Pulmonary artery endothelial cell (primary cell): Measurements from ENCODE around the gene PFKL. TPM values are rescaled to one million over a fixed set of nuclear protein-coding genes. Genes with fewer than 3 reads are reported as not detected.
A peak's percentile ranks its signal among the peaks of the same experiment; 100 is the strongest.
"Not testable (repeated sequence)": the region's sequence is repeated elsewhere in the genome, so short reads cannot be mapped to it uniquely, and the experiment has no call there.

Source experiments
- DNase-seq: peaks from one replicate; pipeline ENCODE4 v3.0.0-alpha.2; 2011; ENCODE audit warnings: low read depth, low spot score
- total RNA-seq: library from RNA; depleted of rRNA; stranded (reverse); fragments of >200 nt; gene quantifications from 2 replicates; pipeline ENCODE4 v1.2.3, GENCODE V29; 2014

The PFKL gene
- total RNA-seq, 1 donor from 2014 or later, result 317 TPM

GRCh38 chr21:44327603-44327974 lies 27.7 kb downstream of the PFKL start:
- DNase-seq, result no peak

GRCh38 chr21:44328242-44328895 lies 28.5 kb downstream of the PFKL start:
- DNase-seq, result no peak

- DNase-seq, result no peak
Observed at GRCh38 chr21:44329086-44329889, 29.4 kb downstream of the PFKL start.

GRCh38 chr21:44329971-44330681 lies 30.3 kb downstream of the PFKL start:
- DNase-seq, result no peak

- no peak for DNase-seq
Observed at GRCh38 chr21:44330698-44331097, 30.8 kb downstream of the PFKL start.

- DNase-seq, result no peak
Observed at GRCh38 chr21:44331209-44331608, 31.4 kb downstream of the PFKL start.

GRCh38 chr21:44331650-44332307 lies 31.9 kb downstream of the PFKL start:
- no peak for DNase-seq

GRCh38 chr21:44332383-44332782 lies 32.5 kb downstream of the PFKL start:
- DNase-seq, result no peak

- no peak for DNase-seq
Observed at GRCh38 chr21:44332965-44333364, 33.1 kb downstream of the PFKL start.

- DNase-seq, result no peak
Observed at GRCh38 chr21:44333509-44334328, 33.9 kb downstream of the PFKL start.

- DNase-seq, result no peak
Observed at GRCh38 chr21:44334329-44335030, 34.6 kb downstream of the PFKL start.

GRCh38 chr21:44335266-44336059 lies 35.6 kb downstream of the PFKL start:
- no peak for DNase-seq

GRCh38 chr21:44337449-44337848 lies 37.6 kb downstream of the PFKL start:
- DNase-seq, result no peak

GRCh38 chr21:44337941-44338895 lies 38.4 kb downstream of the PFKL start:
- DNase-seq, result peak; percentile 13

- peak; percentile 87 for DNase-seq
Observed at GRCh38 chr21:44338971-44339910, 39.4 kb downstream of the PFKL start, which contains the start of gene CFAP410. Gene CFAP410, minus strand, starts transcription at chr21:44339390. Its CDS starts 196 bp downstream, at chr21:44339194.

GRCh38 chr21:44341726-44342458 lies 42.0 kb downstream of the PFKL start:
- DNase-seq, result not testable (repeated sequence)
